ENCODE measurements around the gene GAGE10.

GRCh38 chrX:49269767-49270248 lies 33.6 kb upstream of the GAGE10 start, which contains the start of gene PPP1R3F:
- no peak for TF ChIP-seq POLR2A (IDR thresholded peaks at IDR 0.05; ENCODE audit: borderline replicate concordance, extremely low read depth, insufficient read depth, insufficient read length)
- TF ChIP-seq CTCF (IDR thresholded peaks at IDR 0.05 in 2 of 3, conservative IDR thresholded peaks at IDR 0.05 in 1 of 3; ENCODE audit: borderline replicate concordance in 1 of 3, insufficient read depth in 1 of 3, low read depth in 2 of 3, low read length in 2 of 3), result no peak
- no peak for TF ChIP-seq ELF1 (IDR thresholded peaks at IDR 0.05; ENCODE audit: borderline replicate concordance, low read depth)
- no peak for TF ChIP-seq CBX3 (IDR thresholded peaks at IDR 0.05; ENCODE audit: low read depth)
- TF ChIP-seq SP1 (IDR thresholded peaks at IDR 0.05; ENCODE audit: low read depth), result no peak
- peak; percentile 55 for TF ChIP-seq YY1 (IDR thresholded peaks at IDR 0.05; ENCODE audit: extremely low read depth, insufficient replicate concordance, low read depth, low read length)
- TF ChIP-seq SIN3A (IDR thresholded peaks at IDR 0.05; ENCODE audit: low read depth), result no peak
- TF ChIP-seq ZBTB33 (IDR thresholded peaks at IDR 0.05; ENCODE audit: extremely low read depth, insufficient replicate concordance, low read length), result no peak
